NCI-H345 (cell line): ENCODE measurements around the gene YIPF4.
"Not testable (repeated sequence)": the region's sequence is repeated elsewhere in the genome, so short reads cannot be mapped to it uniquely, and the experiment has no call there.

Source experiments
- DNase-seq: peaks from one replicate; lab custom pipeline; 2025; lab: John Stamatoyannopoulos, UW

Gene YIPF4

GRCh38 chr2:32289165-32289999, 11.7 kb downstream of the YIPF4 start:
- DNase-seq, result no peak

DNA sequence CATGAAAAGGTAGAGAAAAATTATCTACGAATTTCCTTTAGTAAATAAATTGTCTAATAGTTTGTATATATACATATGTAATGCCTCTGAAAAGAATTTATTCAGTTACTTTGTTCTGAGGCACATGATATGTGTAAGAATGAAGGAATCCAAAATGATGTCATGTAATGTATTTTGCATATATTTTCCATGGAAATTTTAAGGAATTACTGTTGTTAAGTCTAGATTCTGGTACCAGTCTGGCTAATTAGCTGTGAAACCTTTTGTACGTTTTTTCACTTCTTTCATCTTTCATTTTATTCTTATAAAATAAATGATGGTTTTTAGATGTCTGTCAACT, 12.3 kb downstream of the YIPF4 start:
- DNase-seq, result no peak

GRCh38 chr2:32291746-32292145, 14.0 kb downstream of the YIPF4 start:
- DNase-seq, result no peak

GRCh38 chr2:32293493-32293892, 15.8 kb downstream of the YIPF4 start:
- DNase-seq, result not testable (repeated sequence)

DNA sequence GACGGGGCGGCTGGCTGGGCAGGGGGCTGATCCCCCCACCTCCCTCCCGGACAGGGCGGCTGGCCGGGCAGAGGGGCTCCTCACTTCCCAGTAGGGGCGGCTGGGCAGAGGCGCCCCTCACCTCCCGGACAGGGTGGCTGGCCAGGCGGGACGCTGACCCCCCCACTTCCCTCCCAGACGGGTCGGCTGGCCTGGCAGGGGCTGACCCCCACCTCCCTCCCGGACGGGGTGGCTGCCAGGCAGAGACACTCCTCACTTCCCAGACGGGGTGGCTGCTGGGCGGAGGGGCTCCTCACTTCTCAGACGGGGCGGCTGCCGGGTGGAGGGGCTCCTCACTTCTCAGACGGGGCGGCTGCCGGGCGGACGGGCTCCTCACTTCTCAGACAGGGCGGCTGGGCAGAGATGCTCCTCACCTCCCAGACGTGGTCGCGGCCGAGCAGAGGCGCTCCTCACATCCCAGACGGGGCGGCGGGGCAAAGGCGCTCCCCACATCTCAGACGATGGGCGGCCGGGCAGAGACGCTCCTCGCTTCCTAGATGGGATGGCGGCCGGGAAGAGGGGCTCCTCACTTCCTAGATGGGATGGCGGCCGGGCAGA, 16.4 kb downstream of the YIPF4 start:
- not testable (repeated sequence) for DNase-seq

DNA sequence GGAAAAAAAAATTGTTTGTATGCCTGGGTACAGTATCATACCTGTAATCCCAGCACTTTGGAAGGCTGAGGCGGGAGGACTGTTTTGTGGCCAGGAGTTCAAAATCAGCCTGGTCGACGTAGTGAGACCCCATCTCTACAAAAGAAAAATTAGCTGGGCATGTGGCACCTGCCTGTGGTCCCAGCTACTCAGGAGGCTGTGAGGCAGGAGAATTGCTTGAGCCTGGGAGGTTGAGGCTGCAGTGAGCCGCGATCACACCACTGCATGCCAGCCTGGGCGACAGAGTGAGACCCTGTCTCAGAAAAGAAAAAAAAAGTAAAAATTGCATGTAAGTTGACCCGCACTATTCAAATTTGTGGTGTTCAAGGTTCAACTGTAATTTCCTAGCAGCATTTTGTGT, 32.9 kb downstream of the YIPF4 start:
- DNase-seq, result no peak

GRCh38 chr2:32314886-32315285, 37.2 kb downstream of the YIPF4 start:
- DNase-seq, result no peak

DNA sequence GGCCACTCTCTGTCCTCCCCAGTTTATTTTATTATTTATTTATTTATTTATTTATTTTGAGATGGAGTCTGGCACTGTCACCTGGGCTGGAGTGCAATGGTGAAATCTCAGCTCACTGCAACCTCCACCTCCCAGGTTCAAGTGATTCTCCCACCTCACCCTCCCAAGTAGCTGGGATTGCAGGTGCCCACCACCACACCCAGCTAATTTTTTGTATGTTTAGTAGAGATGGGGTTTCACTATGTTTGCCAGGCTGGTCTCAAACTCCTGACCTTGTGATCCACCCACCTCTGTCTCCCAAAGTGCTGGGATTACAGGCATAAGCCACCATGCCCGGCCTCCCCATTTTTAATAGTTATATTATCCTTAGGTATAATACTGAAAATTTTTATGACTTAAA, 51.0 kb downstream of the YIPF4 start:
- DNase-seq, result not testable (repeated sequence)

DNA sequence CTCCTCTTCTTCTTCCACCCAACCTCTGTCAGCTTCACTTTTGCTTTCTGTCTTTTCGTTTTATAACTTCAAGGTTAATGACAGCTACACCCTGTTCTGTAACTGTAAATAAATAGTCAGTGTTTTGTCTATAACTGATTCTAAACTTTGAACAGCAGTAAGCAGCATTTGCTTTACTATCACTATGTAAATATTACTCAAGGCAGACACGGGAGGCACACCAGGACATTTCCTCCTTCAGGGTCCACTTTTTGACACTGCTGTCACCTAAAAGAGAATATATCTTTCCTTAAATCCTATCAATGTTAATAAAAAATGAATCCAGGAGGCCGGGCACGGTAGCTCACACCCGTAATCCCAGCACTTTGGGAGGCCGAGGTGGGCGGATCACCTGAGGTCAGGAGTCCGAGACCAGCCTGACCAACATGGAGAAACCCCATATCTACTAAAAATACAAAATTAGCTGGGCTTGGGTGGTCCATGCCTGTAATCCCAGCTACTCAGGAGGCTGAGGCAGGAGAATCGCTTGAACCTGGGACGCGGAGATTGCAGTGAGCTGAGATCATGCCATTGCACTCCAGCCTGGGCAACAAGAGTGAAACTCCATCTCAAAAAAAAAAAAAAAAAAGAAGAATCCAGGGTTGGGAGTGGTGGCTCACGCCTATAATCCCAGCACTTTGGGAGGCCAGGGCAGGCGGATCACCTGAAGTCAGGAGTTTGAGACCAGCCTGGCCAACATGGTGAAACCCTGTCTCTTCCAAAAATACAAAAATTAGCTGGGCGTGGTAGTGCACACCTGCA, 51.7 kb downstream of the YIPF4 start:
- not testable (repeated sequence) for DNase-seq

GRCh38 chr2:32330136-32330535, 52.4 kb downstream of the YIPF4 start:
- no peak for DNase-seq

- no peak for DNase-seq
Observed at GRCh38 chr2:32342801-32343200, 65.1 kb downstream of the YIPF4 start.

- DNase-seq, result not testable (repeated sequence)
Observed at GRCh38 chr2:32350797-32351196, 73.1 kb downstream of the YIPF4 start.

- DNase-seq, result peak; percentile 33
Observed at GRCh38 chr2:32355976-32356680, 78.4 kb downstream of the YIPF4 start.

- DNase-seq, result peak; percentile 98
Observed at GRCh38 chr2:32356681-32357317, 79.1 kb downstream of the YIPF4 start, which contains the start of gene BIRC6. TSS of gene BIRC6 (plus strand) at chr2:32357023. CDS start at chr2:32357162, 139 bp downstream.

- DNase-seq, result peak; percentile 26
Observed at GRCh38 chr2:32357318-32358110, 79.8 kb downstream of the YIPF4 start.

DNA sequence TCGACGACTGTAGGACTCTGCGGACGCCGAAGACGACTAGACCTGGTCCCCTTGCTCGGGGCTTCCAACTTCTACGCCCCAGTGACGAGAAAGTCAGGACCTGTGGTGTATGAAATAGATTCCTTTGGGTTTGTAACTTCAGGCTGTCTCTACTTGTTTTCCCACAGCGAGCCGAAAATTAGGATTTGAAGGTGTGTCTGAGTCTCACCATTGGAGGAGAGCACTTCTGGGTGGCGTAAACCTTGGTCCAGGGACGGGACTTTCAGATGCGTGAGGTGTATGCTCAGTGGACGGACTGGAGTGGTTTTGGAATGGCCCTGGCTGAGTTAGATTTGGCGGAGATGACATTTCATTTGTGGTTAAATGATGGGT, 80.4 kb downstream of the YIPF4 start:
- DNase-seq, result peak; percentile 22

- no peak for DNase-seq
Observed at GRCh38 chr2:32360416-32360815, 82.7 kb downstream of the YIPF4 start.

- DNase-seq, result not testable (repeated sequence)
Observed at GRCh38 chr2:32362997-32363396, 85.3 kb downstream of the YIPF4 start.

DNA sequence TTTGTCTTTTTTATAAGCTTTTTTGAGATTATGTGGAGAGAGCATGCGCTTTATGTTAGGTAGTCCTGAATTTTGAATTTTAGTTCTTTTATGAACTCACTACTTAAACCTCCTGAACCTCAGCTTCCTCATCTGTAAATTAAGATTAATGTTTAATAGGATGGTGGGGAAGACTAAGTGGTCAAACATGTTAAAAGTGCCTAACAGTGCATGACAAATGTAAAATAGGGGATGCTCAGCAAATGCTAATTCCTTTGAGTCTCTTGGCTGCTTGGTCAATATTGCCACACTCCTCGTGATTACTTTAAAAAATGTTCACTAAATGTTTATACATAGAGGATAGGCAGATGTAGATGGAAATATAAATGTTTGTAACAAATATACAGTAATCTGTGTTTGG, 85.9 kb downstream of the YIPF4 start:
- DNase-seq, result no peak

GRCh38 chr2:32364290-32364689, 86.6 kb downstream of the YIPF4 start:
- not testable (repeated sequence) for DNase-seq

DNA sequence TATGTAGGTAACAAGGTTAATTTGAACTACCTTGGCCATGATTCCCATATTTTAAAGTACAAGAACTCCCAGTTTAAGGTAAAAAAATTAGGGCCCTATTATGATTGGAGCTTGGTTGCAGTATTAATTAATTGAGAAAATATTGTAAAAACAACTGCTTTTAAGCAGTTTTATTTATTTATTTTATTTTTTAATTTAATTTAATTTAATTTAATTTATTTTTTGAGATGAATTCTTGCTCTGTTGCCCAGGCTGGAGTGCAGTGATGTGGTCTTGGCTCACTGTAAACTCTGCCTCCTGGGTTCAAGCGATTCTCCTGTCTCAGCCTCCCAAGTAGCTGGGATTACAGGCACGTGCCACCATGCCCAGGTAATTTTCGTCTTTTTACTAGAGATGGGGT, 88.0 kb downstream of the YIPF4 start:
- DNase-seq, result not testable (repeated sequence)
